HEK293 (cell line): ENCODE results near the gene TTC27.
A peak's percentile ranks its signal among the peaks of the same experiment; 100 is the strongest.

Experiments used
- CTCF ChIA-PET: fragments of 350-600 bp; formaldehyde crosslinking; extraction: SDS; loops from one replicate; lab custom pipeline; 2021; ENCODE audit warnings: antibody characterized with exemption; lab: Yijun Ruan, JAX
- POLR2A ChIA-PET: fragments of 300-600 bp; formaldehyde crosslinking; extraction: SDS; loops from one replicate; lab custom pipeline; 2020; ENCODE audit warnings: antibody characterized with exemption, inconsistent platforms; lab: Yijun Ruan, JAX
- H3K27ac ChIP-seq: fragments of 200-500 bp; sonication (Bioruptor generic); 2 replicates; pipeline ENCODE4 v1.5.1; 2014; ENCODE audit warnings: low read depth, low read length, control low read depth, inconsistent platforms; ENCODE audit errors: extremely low read depth
- H3K36me3 ChIP-seq, 2 experiments: fragments of 200-500 bp in 1 of 2; sonication (Bioruptor generic) in 1 of 2; 1 replicate in 1 of 2; 2 replicates in 1 of 2; pipeline ENCODE4 v1.5.1; 2014 to 2017; ENCODE audit warnings: inconsistent platforms in 2 of 2, low read length in 2 of 2; ENCODE audit not compliant: control insufficient read depth in 2 of 2, insufficient read depth in 1 of 2
- H3K4me1 ChIP-seq: fragments of 200-500 bp; sonication (Bioruptor generic); 2 replicates; pipeline ENCODE4 v1.5.1; 2014; ENCODE audit warnings: mild to moderate bottlenecking, low read length, inconsistent platforms; ENCODE audit not compliant: control insufficient read depth, insufficient read depth
- H3K4me3 ChIP-seq: 2 replicates; pipeline ENCODE4 v1.5.1; 2011; ENCODE audit warnings: low read depth, mild to moderate bottlenecking, control low read depth, low read length, moderate library complexity
- H3K9me3 ChIP-seq: fragments of 200-500 bp; sonication (Bioruptor generic); 2 replicates; pipeline ENCODE4 v1.5.1; 2014; ENCODE audit warnings: low read depth, low read length, inconsistent platforms; ENCODE audit not compliant: control insufficient read depth, insufficient read depth
- BCL11A ChIP-seq: fragments of 450-650 bp; formaldehyde crosslinking; IDR thresholded peaks from 2 replicates; pipeline ENCODE4 v1.5.1; 2016; ENCODE audit warnings: low read depth, missing biosample characterization, missing genetic modification characterization
- HOXC10 ChIP-seq: sonication (generic); formaldehyde crosslinking; IDR thresholded peaks from 2 replicates; pipeline ENCODE4 v1.8.1; 2023; ENCODE audit warnings: mild to moderate bottlenecking, missing genetic modification reagents
- KLF9 ChIP-seq: fragments of 450-650 bp; formaldehyde crosslinking; IDR thresholded peaks from 2 replicates; pipeline ENCODE4 v1.5.1; 2016; ENCODE audit warnings: missing biosample characterization, missing genetic modification characterization, low read depth
- OSR2 ChIP-seq: fragments of 450-650 bp; formaldehyde crosslinking; IDR thresholded peaks from 2 replicates; pipeline ENCODE4 v1.5.1; 2016; ENCODE audit warnings: missing biosample characterization, missing genetic modification characterization
- SALL2 ChIP-seq: fragments of 450-650 bp; formaldehyde crosslinking; IDR thresholded peaks from 2 replicates; pipeline ENCODE4 v1.5.0; 2017; ENCODE audit warnings: missing biosample characterization, mild to moderate bottlenecking, missing genetic modification characterization, borderline replicate concordance
- SP3 ChIP-seq: fragments of 450-650 bp; formaldehyde crosslinking; IDR thresholded peaks from 2 replicates; pipeline ENCODE4 v1.5.1; 2016; ENCODE audit warnings: missing biosample characterization, missing genetic modification characterization
- WT1 ChIP-seq: fragments of 450-650 bp; formaldehyde crosslinking; IDR thresholded peaks from 2 replicates; pipeline ENCODE4 v1.5.1; 2016; ENCODE audit warnings: missing biosample characterization, missing genetic modification characterization
- YY2 ChIP-seq: fragments of 450-650 bp; formaldehyde crosslinking; IDR thresholded peaks from 2 replicates; pipeline ENCODE4 v1.5.1; 2016; ENCODE audit warnings: missing biosample characterization, missing genetic modification characterization
- ZNF132 ChIP-seq: fragments of 450-650 bp; formaldehyde crosslinking; IDR thresholded peaks from 2 replicates; pipeline ENCODE4 v1.5.1; 2017; ENCODE audit warnings: missing biosample characterization, missing genetic modification characterization, borderline replicate concordance
- ZNF214 ChIP-seq: fragments of 450-650 bp; formaldehyde crosslinking; IDR thresholded peaks from 2 replicates; pipeline ENCODE4 v1.5.1; 2017; ENCODE audit warnings: missing biosample characterization, mild to moderate bottlenecking, missing genetic modification characterization, borderline replicate concordance
- ZNF221 ChIP-seq: fragments of 450-650 bp; formaldehyde crosslinking; IDR thresholded peaks from 2 replicates; pipeline ENCODE4 v1.5.1; 2017; ENCODE audit warnings: missing biosample characterization, missing genetic modification characterization, borderline replicate concordance
- ZNF292 ChIP-seq: fragments of 450-650 bp; formaldehyde crosslinking; IDR thresholded peaks from 2 replicates; pipeline ENCODE4 v1.5.1; 2016; ENCODE audit warnings: low read depth, missing biosample characterization, missing genetic modification characterization, borderline replicate concordance
- ZNF416 ChIP-seq: fragments of 450-650 bp; formaldehyde crosslinking; IDR thresholded peaks from 2 replicates; pipeline ENCODE4 v1.5.1; 2016; ENCODE audit warnings: missing biosample characterization, missing genetic modification characterization
- ZNF501 ChIP-seq: fragments of 450-650 bp; formaldehyde crosslinking; IDR thresholded peaks from 2 replicates; pipeline ENCODE4 v1.5.1; 2016; ENCODE audit warnings: missing biosample characterization, missing genetic modification characterization
- ZNF514 ChIP-seq: fragments of 450-650 bp; formaldehyde crosslinking; IDR thresholded peaks from 2 replicates; pipeline ENCODE4 v1.5.1; 2016; ENCODE audit warnings: missing biosample characterization, missing genetic modification characterization
- ZNF530 ChIP-seq: fragments of 450-650 bp; formaldehyde crosslinking; IDR thresholded peaks from 2 replicates; pipeline ENCODE4 v1.5.1; 2016; ENCODE audit warnings: low read depth, missing biosample characterization, missing genetic modification characterization
- ZNF555 ChIP-seq: fragments of 450-650 bp; formaldehyde crosslinking; conservative IDR thresholded peaks from 2 replicates; pipeline ENCODE4 v1.5.1; 2017; ENCODE audit warnings: missing biosample characterization, mild to moderate bottlenecking, missing genetic modification characterization, inconsistent platforms
- ZNF571 ChIP-seq: fragments of 450-650 bp; formaldehyde crosslinking; IDR thresholded peaks from 2 replicates; pipeline ENCODE4 v1.5.0; 2017; ENCODE audit warnings: missing biosample characterization, missing genetic modification characterization
- ZNF585B ChIP-seq: fragments of 450-650 bp; formaldehyde crosslinking; IDR thresholded peaks from 2 replicates; pipeline ENCODE4 v1.5.1; 2016; ENCODE audit warnings: missing biosample characterization, missing genetic modification characterization
- ZNF596 ChIP-seq: fragments of 450-650 bp; IDR thresholded peaks from 2 replicates; pipeline ENCODE4 v1.5.0; 2018; ENCODE audit warnings: missing biosample characterization, mild to moderate bottlenecking, missing genetic modification characterization, moderate library complexity
- ZNF658 ChIP-seq: fragments of 450-650 bp; formaldehyde crosslinking; IDR thresholded peaks from 2 replicates; pipeline ENCODE4; 2016; ENCODE audit warnings: missing biosample characterization, missing genetic modification characterization
- ZNF747 ChIP-seq: fragments of 450-650 bp; formaldehyde crosslinking; IDR thresholded peaks from 2 replicates; pipeline ENCODE4 v1.5.1; 2016; ENCODE audit warnings: missing biosample characterization, missing genetic modification characterization
- TF ChIP-seq, protein P1 (sequence below): fragments of 450-650 bp; formaldehyde crosslinking; IDR thresholded peaks from 2 replicates; pipeline ENCODE4 v1.5.1; 2016; ENCODE audit warnings: missing biosample characterization, missing genetic modification characterization
- TF ChIP-seq, protein P2 (sequence below): fragments of 450-650 bp; IDR thresholded peaks from 2 replicates; pipeline ENCODE4 v1.5.1; 2018; ENCODE audit warnings: missing biosample characterization, mild to moderate bottlenecking, missing genetic modification characterization
- TF ChIP-seq, protein P3 (sequence below): fragments of 450-650 bp; formaldehyde crosslinking; IDR thresholded peaks from 2 replicates; pipeline ENCODE4 v1.5.1; 2016; ENCODE audit warnings: missing biosample characterization, missing genetic modification characterization
- TF ChIP-seq, protein P4 (sequence below): fragments of 450-650 bp; IDR thresholded peaks from 2 replicates; pipeline ENCODE4 v1.5.1; 2018; ENCODE audit warnings: missing biosample characterization, missing genetic modification characterization

The TTC27 gene

DNA sequence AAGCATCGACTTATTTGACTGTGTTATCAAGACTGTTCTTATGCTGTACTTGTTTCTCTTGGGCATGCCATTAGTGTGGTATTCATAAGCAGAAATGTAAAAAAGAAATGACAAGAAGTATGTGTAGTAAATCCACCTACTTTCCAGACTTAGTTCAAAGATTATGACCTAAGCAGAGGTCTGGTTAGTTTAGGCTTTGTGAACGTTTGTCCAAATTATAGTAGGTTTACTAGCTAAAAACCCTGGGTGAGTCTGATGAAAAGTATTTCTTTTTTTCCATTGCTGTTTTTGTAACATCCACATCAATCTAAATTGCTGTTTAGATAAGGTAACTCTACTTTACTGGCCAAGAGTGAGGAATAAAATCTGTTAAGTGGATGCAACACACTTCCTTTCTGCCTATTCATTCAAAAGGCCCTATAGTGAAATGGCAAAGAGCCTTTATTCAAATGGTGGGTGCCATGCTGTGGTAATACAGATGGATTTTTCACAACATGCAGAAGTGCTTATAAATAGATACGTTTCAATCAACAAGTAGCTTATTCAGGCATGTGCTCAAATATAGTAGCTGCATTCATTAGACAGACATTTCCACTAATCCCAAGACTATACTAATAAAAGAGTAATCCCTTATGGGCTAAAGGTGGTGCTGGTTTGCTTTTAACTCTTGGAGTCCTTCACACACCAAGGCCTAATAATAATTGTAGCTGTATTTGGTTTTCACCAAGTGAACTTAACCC lies 196.4 kb downstream of the TTC27 start:
- Histone ChIP-seq H3K4me1 (peaks cover 22% of the 10 kb centered on the region), H3K27ac (no peak overlapping the region)
- TF ChIP-seq, protein P1, sequence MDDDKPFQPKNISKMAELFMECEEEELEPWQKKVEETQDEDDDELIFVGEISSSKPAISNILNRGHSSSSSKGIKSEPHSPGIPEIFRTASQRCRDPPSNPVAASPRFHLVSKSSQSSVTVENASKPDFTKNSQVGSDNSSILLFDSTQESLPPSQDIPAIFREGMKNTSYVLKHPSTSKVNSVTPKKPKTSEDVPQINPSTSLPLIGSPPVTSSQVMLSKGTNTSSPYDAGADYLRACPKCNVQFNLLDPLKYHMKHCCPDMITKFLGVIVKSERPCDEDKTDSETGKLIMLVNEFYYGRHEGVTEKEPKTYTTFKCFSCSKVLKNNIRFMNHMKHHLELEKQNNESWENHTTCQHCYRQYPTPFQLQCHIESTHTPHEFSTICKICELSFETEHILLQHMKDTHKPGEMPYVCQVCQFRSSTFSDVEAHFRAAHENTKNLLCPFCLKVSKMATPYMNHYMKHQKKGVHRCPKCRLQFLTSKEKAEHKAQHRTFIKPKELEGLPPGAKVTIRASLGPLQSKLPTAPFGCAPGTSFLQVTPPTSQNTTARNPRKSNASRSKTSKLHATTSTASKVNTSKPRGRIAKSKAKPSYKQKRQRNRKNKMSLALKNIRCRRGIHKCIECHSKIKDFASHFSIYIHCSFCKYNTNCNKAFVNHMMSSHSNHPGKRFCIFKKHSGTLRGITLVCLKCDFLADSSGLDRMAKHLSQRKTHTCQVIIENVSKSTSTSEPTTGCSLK (tag by site-specific recombination): no peak
- TF ChIP-seq KLF9 (tag by site-specific recombination): no peak
- no peak for TF ChIP-seq HOXC10
- TF ChIP-seq ZNF292: no peak
- no peak for TF ChIP-seq ZNF132 (tag by site-specific recombination)
- TF ChIP-seq ZNF514 (tag by site-specific recombination): no peak
- TF ChIP-seq, all 188 proteins: peak for 0
- ChIA-PET CTCF (interaction anchor here (1.2 kb wide), 1 partner anchor 13 kb away, joined by 4 read pairs; no protein-coding TSS in a partner anchor), POLR2A (no interaction called here)
- no peaks in the 10 kb centered on the region for H3K9me3 ChIP-seq
- no peak overlapping the region for H3K4me3 ChIP-seq
- H3K36me3 ChIP-seq: no peaks in the 10 kb centered on the region

DNA sequence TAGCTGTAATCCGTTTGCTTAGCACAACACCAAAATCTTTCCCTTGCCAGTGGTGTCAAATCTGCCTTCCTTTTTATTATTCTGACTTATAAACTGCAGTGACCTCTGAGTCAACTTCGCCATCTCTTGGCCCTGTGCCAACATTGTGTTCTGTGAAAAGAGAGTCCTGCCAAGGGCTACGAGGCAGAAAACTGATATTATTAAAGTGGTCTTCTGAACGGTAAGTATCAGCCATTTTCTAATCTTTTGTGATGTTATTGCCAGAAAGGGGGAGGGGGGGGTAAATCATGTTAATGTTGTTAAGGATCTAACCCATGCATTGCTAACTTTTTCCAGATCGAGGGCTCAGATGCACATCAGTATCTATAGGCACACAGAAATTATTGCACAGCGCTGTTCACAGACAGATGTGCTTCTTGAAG lies 197.5 kb downstream of the TTC27 start:
- Histone ChIP-seq H3K27ac (no peak overlapping the region), H3K36me3 (no peaks in the 10 kb centered on the region), H3K4me3 (no peak overlapping the region), H3K4me1 (peaks cover 22% of the 10 kb centered on the region), H3K9me3 (no peaks in the 10 kb centered on the region)
- POLR2A ChIA-PET: no interaction called here
- CTCF ChIA-PET: no interaction called here
- TF ChIP-seq SALL2 (tag by site-specific recombination) (no peak), ZNF214 (tag by site-specific recombination) (peak; percentile 72; the same call in 1 of the 2 replicates), ZNF571 (tag by site-specific recombination) (no peak), WT1 (no peak), ZNF501 (tag by site-specific recombination) (no peak), ZNF747 (no peak), ZNF530 (tag by site-specific recombination) (no peak), ZNF416 (tag by site-specific recombination) (no peak), ZNF555 (tag by site-specific recombination) (no peak), ZNF658 (no peak), SP3 (tag by site-specific recombination) (no peak), YY2 (tag by site-specific recombination) (no peak), ZNF221 (tag by site-specific recombination) (peak; percentile 46; the same call in 1 of the 2 replicates), BCL11A (tag by site-specific recombination) (no peak), ZNF596 (tag by site-specific recombination) (no peak), OSR2 (no peak), ZNF585B (tag by site-specific recombination) (no peak)
- TF ChIP-seq, protein P2, sequence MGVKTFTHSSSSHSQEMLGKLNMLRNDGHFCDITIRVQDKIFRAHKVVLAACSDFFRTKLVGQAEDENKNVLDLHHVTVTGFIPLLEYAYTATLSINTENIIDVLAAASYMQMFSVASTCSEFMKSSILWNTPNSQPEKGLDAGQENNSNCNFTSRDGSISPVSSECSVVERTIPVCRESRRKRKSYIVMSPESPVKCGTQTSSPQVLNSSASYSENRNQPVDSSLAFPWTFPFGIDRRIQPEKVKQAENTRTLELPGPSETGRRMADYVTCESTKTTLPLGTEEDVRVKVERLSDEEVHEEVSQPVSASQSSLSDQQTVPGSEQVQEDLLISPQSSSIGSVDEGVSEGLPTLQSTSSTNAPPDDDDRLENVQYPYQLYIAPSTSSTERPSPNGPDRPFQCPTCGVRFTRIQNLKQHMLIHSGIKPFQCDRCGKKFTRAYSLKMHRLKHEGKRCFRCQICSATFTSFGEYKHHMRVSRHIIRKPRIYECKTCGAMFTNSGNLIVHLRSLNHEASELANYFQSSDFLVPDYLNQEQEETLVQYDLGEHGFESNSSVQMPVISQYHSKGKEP (tag by site-specific recombination): 0 out of 2 replicates have a peak, but pooled peaks have one; percentile 67
- TF ChIP-seq, protein P1 (tag by site-specific recombination): no peak
- TF ChIP-seq, protein P3, sequence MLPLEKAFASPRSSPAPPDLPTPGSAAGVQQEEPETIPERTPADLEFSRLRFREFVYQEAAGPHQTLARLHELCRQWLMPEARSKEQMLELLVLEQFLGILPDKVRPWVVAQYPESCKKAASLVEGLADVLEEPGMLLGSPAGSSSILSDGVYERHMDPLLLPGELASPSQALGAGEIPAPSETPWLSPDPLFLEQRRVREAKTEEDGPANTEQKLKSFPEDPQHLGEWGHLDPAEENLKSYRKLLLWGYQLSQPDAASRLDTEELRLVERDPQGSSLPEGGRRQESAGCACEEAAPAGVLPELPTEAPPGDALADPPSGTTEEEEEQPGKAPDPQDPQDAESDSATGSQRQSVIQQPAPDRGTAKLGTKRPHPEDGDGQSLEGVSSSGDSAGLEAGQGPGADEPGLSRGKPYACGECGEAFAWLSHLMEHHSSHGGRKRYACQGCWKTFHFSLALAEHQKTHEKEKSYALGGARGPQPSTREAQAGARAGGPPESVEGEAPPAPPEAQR: no peak
- TF ChIP-seq, protein P4, sequence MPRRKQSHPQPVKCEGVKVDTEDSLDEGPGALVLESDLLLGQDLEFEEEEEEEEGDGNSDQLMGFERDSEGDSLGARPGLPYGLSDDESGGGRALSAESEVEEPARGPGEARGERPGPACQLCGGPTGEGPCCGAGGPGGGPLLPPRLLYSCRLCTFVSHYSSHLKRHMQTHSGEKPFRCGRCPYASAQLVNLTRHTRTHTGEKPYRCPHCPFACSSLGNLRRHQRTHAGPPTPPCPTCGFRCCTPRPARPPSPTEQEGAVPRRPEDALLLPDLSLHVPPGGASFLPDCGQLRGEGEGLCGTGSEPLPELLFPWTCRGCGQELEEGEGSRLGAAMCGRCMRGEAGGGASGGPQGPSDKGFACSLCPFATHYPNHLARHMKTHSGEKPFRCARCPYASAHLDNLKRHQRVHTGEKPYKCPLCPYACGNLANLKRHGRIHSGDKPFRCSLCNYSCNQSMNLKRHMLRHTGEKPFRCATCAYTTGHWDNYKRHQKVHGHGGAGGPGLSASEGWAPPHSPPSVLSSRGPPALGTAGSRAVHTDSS (tag by site-specific recombination): 0 out of 2 replicates have a peak, but pooled peaks have one; percentile 12
